NCI-H1417 treated with DMSO at 0.1 percent for 48 hours (cell line): Measurements from ENCODE around the gene BAIAP3.
"Not testable (repeated sequence)": the region's sequence is repeated elsewhere in the genome, so short reads cannot be mapped to it uniquely, and the experiment has no call there.

Experiments used
- DNase-seq: peaks from one replicate; lab custom pipeline; 2025; lab: John Stamatoyannopoulos, UW

The BAIAP3 gene

DNA sequence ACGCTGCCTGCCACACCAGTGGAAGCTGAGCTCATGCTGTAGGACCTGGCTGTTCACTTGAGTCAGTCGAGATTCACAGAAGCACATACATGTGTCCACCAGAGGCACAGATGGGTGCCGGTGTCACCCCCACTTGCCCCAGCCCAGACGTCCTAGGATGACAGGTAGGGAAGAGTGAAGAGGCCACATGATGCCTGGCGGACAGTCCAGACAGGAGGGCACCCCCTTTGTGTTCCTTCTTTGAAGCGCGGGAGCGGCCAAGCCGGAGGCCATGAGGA is 15.2 kb upstream of the BAIAP3 start:
- DNase-seq = no peak

- DNase-seq = no peak
Observed at GRCh38 chr16:1319041-1319440, 14.4 kb upstream of the BAIAP3 start.

DNA sequence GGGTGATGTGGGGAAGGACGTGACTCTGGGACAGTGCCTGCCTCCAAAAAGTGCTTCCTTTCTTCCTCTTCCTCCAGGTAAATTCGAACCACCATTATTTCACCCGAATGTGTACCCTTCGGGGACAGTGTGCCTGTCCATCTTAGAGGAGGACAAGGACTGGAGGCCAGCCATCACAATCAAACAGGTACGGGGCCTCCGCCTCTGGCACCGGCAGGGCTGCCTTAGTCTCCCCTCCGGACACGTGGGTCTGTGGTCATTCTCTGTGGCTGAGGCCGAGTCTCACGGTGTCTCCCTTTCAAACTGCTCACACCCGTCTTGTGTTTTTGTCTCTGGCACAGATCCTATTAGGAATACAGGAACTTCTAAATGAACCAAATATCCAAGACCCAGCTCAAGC is 13.3 kb upstream of the BAIAP3 start:
- DNase-seq = no peak

GRCh38 chr16:1320658-1321240 is 12.7 kb upstream of the BAIAP3 start:
- DNase-seq = no peak

DNA sequence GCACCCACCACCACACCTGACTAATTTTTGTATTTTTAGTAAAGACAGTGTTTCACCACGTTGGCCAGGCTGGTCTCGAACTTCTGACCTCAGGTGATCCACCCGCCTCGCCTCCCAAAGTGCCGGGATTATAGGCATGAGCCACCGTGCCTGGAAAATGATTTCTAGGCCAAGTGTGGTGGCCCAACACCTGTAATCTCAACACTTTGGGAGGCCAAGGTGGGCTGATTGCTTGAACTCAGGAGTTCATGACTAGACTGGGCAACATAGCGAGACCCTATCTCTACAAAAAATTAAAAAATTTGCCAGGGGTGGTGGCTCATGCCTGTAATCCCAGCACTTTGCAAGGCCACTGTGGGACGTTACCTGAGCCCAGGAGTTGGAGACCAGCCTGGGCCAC is 11.0 kb upstream of the BAIAP3 start:
- no peak for DNase-seq

DNA sequence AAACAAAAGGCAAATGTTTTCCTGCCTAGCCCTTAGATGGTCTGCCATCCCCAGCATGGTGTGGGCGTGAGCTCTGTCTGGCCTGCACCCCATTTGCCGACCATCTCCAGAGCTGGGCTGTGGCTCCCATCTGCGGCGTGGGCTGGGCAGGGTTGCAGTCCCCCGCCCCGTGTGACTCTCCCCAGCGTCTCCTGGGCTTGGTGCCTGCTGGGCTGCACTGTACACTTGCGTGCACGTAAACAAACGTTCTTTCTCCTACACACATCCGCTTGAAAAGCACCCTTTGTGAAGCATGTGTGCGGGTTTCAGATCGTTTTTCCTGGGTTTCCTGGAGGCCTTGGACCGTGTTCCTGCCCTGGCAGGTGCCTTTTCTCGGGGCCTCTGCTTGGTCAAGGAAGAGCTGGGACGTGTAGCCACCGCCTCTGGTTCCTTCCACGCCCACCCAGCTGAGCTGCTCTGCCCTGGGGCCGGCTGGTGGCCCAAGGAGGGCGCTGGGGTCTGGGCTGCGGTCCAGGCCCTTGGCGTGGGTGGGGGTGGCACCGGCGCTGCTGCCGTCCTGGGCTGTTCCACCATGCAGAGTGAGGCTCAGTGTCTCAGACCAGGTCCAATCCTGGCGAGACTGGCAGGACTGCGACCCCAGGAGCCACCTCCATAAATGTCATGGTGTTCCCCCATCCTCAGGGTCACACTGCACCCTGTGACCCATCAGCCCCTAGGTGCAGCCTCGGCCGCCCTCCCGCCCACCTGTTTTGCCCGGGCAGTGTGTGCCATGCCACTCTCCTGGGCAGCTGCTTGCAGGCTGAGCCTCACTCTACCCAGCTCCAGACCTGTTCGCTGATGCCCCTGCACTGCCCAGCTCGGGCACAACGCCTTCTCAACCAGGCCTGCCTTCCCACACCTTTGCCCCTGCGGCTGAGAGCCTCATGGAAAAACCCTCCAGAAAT is 9.9 kb upstream of the BAIAP3 start:
- no peak for DNase-seq

DNA sequence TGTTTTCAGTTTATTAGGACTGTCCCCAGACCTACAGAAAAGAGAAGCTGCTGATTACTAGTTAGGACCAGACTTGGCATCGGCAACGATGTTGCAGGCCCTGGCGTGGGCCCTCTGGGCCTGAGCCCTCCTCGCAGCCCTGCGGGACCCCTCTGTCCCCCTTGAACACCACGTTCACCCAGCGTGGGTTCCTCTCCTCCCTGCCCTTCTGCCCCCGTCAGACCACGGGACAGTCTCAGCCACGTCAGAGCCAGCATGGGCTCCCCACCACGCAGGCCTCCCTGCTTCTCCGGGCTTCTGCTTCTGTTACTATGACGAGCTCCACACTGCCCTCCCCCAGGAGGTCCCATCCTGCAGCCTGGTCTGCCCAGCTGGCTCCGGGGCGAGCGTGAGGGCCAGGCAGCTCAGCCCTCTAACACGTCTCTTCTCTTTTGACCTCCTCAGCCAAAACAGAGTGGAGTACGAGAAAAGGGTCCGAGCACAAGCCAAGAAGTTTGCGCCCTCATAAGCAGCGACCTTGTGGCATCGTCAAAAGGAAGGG is 9.1 kb upstream of the BAIAP3 start:
- DNase-seq = no peak

GRCh38 chr16:1325261-1325660 is 8.2 kb upstream of the BAIAP3 start:
- no peak for DNase-seq

DNA sequence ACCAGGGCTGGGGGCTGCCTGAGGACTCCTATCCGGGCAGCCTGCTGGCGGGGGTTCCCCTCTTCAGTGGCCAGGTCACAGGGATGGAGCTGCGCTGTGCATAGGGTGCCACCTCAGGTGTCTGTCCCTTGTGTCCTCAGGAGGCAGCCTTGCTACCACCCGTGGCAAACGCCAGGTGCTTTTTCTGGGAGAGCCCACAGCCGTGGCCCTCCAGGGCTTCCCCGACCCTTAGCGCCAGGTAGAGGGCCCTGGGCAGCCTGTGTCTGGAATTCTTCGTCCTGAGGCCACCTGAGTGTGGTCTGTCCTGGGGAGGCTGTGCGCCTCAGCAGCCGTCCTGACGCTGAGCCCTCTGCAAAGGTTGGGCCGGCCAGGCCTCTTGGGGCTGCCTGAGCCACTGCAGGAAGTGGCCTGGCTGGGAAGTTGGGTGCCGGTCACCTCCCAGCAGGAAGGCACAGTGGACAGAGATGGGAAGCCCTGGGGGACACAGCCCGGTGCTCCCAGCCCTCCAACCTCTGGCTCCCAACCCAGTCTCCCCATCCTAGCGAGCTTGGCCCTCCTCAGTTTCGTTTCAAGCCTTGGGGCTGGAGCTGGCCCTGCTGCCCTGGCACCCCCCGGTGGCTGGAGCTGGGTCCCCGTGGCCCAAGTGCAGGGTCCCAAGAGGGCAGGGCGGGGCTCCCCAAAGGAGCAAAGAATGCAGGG is 7.6 kb upstream of the BAIAP3 start:
- DNase-seq = no peak

DNA sequence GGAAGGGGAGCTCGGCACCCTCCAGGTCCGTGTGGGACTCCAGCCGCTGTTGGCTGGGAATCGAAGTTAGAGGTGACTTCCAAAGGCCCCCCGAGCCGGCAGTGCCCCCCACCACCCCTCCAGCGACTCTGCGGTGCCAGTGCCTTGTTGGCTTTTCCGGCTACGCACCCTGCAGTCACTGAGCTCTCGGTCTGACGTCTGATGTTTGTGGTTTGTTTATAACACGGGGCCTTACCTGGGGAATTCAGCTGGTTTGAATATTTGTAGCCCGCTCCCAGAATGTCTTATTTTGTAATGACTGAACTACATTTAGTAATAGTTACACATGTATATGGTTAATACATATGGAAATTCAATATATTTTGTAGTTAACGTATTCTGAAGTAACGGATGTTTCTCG is 7.1 kb upstream of the BAIAP3 start:
- DNase-seq = no peak

DNA sequence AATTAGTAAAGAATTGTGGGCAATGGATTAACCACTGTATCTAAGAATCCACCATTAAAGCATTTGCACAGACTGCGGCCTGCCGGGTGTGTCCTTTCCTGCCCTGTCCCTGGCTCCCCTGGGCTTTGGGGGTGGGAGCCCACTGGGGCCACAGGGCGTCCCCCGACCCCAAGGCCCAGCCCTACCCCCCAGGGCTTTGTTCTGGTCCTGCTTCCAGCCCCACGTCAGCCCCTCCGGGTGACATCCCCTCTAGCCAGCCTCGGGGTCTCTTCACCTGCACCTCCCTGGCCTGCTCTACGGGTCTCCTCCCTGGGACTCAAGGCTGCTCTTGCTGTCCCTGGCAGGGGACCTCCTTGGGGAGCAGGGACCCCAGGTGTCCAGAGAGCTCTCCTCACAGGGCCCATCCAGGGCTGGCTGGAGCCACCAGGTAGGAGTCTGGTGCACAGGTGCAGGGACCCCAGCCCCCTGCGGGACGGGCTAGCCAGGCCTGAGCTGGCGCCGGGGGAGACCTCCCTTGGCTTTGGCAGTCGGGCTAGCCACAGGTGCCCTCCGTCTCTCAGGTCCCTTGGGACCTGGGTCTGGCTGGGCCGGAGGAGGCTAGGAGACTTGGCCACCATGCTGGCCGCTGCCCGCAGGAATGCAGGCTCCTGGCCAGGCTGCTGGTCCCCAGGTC is 6.4 kb upstream of the BAIAP3 start:
- DNase-seq = no peak

GRCh38 chr16:1327619-1327947 is 5.9 kb upstream of the BAIAP3 start:
- no peak for DNase-seq

GRCh38 chr16:1328136-1328535 is 5.3 kb upstream of the BAIAP3 start:
- DNase-seq = not testable (repeated sequence)

DNA sequence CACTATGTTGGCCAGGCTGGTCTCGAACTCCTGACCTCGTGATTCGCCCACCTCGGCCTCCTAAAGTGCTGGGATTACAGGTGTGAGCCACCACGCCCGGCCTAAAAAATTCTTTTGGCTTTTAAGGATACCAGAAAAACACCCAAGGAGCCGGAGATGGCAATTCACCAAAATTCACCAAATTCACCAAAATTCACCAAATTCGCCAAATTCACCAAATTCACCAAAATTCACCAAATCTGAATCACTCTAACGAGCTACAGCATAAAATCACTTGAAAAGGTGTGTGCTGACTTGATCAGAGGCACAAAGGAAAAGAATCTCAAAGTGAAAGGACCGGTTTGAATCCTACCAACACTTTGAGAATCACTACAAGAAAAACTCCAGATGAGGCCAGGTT is 4.5 kb upstream of the BAIAP3 start:
- DNase-seq = not testable (repeated sequence)

DNA sequence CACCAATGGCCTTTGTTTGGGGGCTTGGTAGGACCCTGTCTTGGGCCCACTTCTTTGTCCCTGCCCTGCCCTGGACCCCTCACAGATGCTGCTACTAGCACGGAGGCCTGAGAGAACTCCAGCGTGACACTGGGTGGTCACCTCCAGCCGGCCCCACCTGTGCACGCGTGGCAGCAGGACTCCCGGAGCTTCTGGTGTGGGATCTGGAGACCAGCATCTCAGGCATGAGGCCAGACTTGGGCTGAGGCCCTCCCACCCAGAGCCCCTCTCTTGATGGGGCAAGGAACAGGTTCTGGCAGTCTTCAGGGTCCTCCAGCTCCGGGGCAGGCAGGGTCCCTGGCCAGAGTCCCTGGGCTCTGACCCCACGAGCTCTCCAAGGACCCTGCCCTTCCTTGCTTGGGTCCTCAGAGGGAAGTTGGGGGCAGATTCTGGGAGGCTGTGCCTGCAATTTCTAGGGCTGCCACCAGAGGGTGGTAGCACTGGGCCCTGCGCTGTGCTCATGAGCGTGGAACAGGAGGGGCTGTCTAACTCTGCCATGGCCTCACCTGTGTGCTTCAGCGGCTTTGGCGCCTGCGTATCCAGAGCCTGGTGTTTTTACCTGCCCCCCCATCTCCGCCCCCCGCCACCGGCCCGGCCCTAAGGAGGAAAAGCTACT is 3.1 kb upstream of the BAIAP3 start:
- DNase-seq = no peak

DNA sequence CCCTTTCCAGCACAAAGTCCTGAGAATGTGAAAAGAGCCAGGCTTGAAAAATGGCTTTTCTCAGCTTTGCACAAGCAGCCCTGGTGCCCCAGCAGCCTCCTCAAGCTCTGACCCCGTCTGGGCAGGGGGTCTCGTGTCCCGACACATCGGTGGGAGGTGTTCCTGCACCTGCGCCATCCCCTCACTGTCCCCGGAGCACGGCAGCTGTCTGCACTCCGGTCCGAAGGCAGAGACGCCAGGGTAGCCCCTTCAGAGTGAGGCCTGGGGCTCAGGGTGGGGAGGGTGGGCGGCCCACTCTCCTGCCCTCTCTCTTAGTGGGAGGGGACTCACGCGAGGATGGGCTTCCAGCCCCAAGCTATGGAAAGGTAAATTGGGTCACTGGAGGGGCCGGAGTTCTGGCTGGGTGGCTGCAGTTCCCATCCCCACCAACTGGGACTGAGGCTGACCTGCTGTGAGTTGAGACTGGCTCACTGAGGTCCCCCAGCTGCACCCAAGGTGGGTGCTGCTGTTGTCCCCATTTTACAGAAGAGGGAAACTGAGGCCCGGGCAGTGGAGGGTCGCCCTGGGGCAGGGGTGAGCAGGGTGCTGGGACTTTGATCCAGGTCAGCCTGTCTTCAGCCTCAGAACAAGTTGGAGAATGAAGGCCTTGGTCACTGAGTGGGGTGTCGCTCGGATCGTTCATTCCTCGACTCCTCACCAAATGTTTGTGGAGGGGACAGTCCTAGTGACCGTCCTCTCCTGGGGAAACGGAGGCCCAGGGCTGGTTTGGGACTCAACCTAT is 2.3 kb upstream of the BAIAP3 start:
- DNase-seq = no peak

DNA sequence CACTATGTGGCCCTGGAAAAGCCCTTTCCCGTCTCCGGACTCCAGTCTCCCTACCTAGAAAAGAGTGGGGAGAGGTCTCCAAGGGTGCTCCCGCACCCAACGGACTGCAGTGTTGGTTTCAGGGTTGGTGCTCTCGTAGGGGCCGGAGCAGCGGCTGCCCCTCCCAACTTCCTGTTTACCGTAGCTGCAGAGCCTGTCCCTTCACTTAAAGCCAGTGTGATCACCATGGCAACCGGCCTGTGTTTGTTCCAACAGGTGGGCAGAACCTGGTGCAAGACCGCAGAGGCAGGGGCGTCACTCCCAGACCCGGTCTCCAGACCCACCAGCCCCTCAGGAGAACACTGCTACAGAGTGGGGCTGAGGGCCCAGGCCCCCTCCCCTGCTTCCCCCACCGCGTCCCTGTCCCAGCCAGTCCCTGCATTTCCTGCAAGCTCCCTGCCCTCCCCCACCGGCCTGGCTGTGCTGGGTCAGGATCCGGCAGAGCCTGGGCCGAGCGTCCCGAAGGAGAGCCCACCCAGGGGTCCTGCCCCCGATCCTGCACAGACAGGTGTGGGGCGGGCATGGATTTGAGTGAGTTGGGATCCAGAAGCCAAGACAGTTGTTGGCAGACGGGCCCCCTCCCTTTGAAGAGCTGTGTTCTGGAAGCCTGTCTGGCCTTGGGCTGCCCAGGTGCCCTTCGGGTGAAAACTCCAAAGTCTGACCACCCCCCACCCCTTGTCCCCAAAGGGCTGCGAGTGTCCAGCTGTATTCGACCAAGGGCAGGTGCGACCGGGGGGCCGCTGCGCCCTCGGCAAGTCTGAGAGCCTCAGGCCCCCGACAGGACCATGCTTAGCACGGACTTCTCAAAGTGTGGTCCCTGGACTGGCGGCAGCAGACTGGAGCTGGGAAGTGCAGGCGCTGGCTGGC is 1.5 kb upstream of the BAIAP3 start:
- DNase-seq = peak; percentile 13

GRCh38 chr16:1332618-1333148 is 762 bp upstream of the BAIAP3 start:
- no peak for DNase-seq

- DNase-seq = no peak
Observed at GRCh38 chr16:1333854-1334700, 632 bp downstream of the BAIAP3 start.
